CD4-positive, alpha-beta T cell treated with Interleukin-6 at 100 ng/mL for 8 hours (primary cell): ENCODE measurements around the gene PAX6.

Source experiments
- DNase-seq: peaks from one replicate; pipeline ENCODE4 v3.0.0-alpha.2; 2020; ENCODE audit warnings: mixed read lengths, low spot score

PAX6 gene

GRCh38 chr11:31797190-31798056 lies 13.7 kb downstream of the PAX6 start:
- DNase-seq: no peak

- DNase-seq: no peak
Measured at GRCh38 chr11:31796499-31797189, 14.5 kb downstream of the PAX6 start.

GRCh38 chr11:31795706-31796498 lies 15.2 kb downstream of the PAX6 start:
- no peak for DNase-seq

- no peak for DNase-seq
Measured at GRCh38 chr11:31794548-31794947, 16.6 kb downstream of the PAX6 start.

- no peak for DNase-seq
Measured at GRCh38 chr11:31793264-31793663, 17.9 kb downstream of the PAX6 start.

- no peak for DNase-seq
Measured at GRCh38 chr11:31792456-31792855, 18.7 kb downstream of the PAX6 start.

- DNase-seq: no peak
Measured at GRCh38 chr11:31792036-31792435, 19.1 kb downstream of the PAX6 start.

GRCh38 chr11:31790649-31791048 lies 20.5 kb downstream of the PAX6 start:
- no peak for DNase-seq

- no peak for DNase-seq
Measured at GRCh38 chr11:31788085-31788484, 23.0 kb downstream of the PAX6 start.

- DNase-seq: no peak
Measured at GRCh38 chr11:31786996-31787685, 24.0 kb downstream of the PAX6 start.

GRCh38 chr11:31784611-31785010 lies 26.5 kb downstream of the PAX6 start:
- DNase-seq: no peak

- DNase-seq: no peak
Measured at GRCh38 chr11:31783252-31783651, 27.9 kb downstream of the PAX6 start.

- DNase-seq: no peak
Measured at GRCh38 chr11:31782257-31782656, 28.9 kb downstream of the PAX6 start.

- DNase-seq: no peak
Measured at GRCh38 chr11:31780480-31780971, 30.6 kb downstream of the PAX6 start.

- DNase-seq: no peak
Measured at GRCh38 chr11:31780078-31780477, 31.0 kb downstream of the PAX6 start.

- DNase-seq: no peak
Measured at GRCh38 chr11:31779374-31779791, 31.7 kb downstream of the PAX6 start.

GRCh38 chr11:31772412-31772811 lies 38.7 kb downstream of the PAX6 start:
- no peak for DNase-seq

- no peak for DNase-seq
Measured at GRCh38 chr11:31770011-31770700, 41.0 kb downstream of the PAX6 start.

GRCh38 chr11:31768749-31769640 lies 42.1 kb downstream of the PAX6 start:
- no peak for DNase-seq

GRCh38 chr11:31767685-31768084 lies 43.4 kb downstream of the PAX6 start:
- DNase-seq: no peak
